ENCODE measurements around the gene IQSEC1. TPM values are rescaled to one million over a fixed set of nuclear protein-coding genes. Genes with fewer than 3 reads are reported as not detected.

Gene IQSEC1
- total RNA-seq, 2 donors from 2014 or later = 53.5 to 60.7 TPM

DNA sequence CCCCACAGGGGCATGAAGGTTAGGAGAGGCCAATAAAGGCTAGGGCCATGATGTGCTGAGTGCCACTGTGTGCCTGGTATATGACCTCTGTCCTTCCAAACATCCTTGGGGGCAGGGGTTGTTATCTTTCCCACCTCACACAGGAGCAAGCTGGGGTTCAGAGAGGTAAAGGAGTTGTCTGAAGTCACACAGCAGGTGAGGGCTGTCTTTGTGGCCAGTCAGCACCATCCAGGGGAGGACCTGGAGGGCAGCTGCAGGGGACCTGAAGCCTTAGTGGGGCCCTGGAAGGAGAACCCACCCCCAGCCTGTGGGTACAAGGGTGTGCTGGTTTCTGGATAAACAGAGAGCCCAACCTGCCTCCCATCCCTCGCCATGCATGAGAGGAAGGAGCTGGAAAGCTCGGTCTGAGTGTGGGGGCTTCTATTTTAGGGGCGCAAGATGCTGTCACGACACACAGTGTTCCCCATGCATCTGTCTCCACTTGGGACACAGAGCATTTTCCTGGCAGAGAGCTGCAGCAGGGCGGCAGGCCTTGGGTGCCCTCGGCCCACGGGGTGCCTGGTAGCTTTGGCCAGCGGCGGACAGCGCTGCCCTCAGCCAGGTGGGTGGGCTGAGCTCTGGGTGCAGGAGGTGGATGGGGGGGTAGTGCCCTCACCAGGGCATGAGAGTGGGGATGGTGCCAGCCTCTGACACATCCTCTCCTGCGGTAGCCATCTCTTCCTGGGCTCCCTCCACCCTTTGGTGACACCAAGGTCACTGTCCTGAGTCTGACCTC is 14.7 kb downstream of the IQSEC1 start:
- no peak for DNase-seq (ENCODE audit: low spot score)
- intact Hi-C loops (cut with DNase I) = no loop called here

DNA sequence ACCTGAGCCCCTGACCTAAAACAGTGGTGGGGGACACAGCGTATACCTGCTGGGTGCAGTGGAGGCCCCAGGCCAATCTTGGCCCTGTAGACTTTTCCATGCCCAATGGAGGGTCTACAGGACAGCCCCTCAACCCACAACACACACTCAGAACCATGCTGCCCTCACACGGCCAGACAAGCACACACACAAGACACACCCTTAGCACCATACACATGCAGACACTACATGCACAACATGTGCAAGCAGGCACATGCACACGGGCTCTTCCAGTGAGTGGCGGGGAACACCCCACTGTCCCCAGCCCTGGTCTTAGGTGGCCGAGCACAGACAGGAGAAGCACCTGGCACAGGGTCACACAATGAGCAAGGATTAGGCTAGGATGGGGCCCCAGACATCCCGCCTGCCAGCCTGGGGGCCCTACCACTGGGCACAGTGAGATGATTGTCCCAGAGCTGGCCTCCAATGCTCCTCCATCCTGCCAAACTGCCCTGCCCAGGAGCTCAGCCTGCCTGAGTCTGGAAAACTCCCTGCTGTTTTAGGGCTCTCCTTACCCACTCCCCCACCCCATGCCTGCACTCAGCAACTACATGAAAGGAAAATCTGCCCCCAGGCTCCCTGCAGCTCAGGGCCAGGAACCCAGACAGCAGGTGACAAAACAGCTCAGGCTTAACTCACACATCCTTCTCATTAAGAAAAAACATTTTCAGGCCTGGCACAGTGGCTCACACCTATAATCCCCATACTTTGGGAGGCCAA is 15.8 kb downstream of the IQSEC1 start:
- DNase-seq (ENCODE audit: low spot score) = no peak
- intact Hi-C loops (cut with DNase I) = no loop called here

DNA sequence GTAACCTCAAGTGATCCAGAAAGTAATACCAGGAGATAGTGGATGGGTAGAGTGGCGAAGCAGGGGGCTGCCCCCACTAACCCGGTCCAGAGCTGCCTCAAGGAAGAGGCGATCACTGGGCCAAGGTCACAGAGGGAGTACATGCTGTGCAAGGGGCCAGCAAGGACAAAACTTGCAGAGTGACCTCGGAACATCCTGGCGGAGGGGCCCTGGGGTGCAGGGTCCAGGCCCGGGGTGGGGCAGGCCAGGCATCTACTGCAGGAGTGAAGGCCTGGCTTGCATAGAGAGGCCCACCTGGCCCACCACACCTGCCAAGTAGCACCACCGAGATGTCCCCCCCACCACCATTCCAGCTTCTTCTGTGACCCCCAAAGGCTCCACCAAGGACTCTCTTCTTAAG is 17.6 kb downstream of the IQSEC1 start:
- DNase-seq (ENCODE audit: low spot score) = no peak
- intact Hi-C loops (cut with DNase I) = no loop called here

DNA sequence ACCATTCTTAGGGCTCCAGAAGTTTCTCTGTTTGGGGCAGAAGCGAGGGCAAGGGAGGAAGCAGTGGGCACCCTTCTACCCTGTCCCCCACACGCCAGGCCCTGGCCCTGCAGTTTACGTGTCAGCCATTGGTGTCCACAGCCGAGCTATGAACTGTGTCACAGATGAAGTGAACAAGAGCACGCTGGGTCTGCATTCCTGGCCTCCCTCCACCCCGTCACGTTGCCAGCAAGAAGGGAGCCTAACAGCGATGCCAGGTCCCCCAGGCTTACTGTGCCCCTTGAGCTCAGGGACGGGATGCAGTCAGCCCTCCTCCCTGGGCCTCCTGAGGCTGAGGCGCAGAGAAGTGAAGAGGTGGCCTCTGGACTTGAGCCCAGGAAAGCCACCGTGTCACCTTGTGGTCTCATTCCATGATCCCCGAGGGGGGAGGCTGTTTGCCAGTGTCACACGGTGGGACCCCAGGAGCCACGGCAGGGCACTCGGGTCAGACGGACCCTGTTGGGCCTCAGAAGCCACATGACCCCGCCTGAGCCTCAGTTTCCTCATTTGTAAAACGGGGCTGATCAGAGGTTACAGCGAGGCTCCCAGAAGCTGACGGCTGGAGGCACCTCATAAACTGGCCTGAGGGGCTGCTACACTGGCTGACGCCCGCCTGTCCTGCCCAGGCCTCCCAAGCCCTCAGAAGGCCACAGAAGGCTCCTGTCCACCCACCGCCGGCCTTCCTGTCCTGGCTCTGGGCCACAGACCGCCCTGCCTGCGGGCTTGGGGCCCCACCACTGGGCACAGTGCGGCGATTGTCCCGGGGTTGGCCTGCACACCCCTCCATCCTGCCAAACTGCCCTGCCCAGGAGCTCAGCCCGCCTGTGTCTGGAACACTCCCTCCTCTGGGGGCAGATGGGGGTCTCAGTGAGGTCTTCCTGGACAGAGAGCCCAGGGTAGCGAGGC is 18.6 kb downstream of the IQSEC1 start:
- intact Hi-C loops (cut with DNase I) = no loop called here

DNA sequence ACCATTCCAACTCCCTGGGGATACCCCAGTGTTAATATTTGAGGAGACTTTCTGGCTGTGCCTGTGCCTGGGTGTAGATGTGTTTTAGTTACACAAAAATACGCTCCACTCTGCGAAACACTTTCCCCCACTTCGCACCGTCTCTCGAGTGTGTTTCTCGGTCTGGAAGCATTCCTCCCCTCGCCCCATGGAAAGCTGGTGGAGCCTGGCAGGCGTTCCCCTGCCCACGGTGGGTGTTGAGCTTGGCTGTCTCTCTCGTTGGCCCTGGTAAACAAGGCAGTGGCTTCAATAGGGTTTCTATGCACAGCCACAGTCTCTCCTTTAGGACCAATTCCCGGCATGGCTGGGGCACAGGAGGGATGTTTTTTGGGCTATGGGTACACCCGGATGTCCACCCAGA is 19.3 kb downstream of the IQSEC1 start:
- intact Hi-C loops (cut with DNase I) = loop anchor here in 1 of 2 donors (1.0 kb wide), 1 partner anchor 46 kb away; no protein-coding TSS in a partner anchor
- no peak for DNase-seq (ENCODE audit: low spot score)

More for the DNA sequence above, 18.6 kb downstream of the IQSEC1 start:
- DNase-seq (ENCODE audit: low spot score) = no peak

DNA sequence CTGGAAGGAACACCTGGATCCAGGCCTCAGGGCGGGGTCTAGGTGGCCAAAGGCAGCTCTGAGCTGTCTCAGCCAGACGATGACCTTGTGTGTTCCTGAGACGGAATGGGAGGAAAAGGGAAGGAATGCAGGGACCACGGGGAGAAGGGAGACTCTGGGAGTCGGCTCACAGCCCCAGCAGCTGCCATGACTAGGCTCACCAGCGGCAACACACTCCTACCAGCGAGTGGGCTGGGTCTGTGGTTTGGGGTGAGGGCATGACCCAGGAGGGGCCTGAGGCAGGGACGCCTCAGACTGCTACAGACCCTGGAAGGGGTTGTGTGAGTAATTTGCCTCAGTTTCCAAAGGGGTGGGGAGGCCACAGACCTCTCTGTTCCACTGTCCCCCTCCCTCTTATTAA is 19.8 kb downstream of the IQSEC1 start:
- no peak for DNase-seq (ENCODE audit: low spot score)
- intact Hi-C loops (cut with DNase I) = loop anchor here in 1 of 2 donors (1.0 kb wide), 1 partner anchor 47 kb away; no protein-coding TSS in a partner anchor

DNA sequence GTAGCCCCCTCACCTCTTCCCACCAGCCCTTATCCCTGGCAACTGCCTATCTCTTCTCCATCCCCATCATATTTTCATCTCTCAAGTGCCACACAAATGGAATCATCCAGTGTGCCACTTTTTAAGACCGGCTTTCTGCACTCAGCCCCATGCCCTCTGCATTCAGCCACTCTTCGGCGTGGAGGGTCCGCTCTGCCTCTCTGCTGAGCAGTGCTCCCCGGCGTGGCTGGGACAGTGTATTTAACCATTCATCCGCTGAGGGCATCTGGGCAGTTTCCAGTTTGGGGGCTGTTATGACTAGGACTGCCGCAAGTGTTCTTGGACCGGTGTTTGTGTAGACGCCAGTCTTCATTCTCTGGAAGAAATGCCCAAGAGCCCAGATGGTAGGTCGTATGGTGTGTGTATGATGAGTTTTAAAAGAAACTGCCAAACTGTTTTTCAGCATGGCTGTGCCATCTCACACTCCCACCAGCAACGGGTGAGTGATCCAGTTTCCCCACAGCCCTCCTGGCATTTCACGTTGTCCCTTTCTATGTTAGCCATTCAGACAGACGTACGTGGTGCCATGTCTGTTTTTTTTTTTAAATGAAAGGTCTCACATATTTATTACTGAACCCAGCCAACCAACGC is 20.9 kb downstream of the IQSEC1 start:
- no peak for DNase-seq (ENCODE audit: low spot score)
- intact Hi-C loops (cut with DNase I) = no loop called here

DNA sequence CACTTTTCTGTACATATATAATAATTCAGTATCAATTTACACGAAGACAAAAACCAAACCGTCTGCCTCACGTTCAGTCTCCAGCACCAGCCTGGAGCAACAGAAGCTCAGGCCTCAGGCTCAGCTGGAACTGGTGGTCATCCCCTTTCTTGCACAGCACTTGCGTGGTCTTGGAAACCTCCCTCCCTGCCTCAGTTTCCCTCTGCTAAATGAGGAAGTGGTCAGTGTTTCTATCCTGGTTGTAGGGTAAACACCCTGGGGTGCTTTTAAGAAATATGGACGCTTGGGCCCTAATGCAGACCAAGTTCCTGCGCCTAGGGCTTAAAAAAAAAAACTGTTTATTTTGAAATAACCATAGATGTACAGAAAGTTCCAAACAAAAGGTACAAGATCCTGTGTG is 21.6 kb downstream of the IQSEC1 start:
- DNase-seq (ENCODE audit: low spot score) = no peak
- intact Hi-C loops (cut with DNase I) = no loop called here

DNA sequence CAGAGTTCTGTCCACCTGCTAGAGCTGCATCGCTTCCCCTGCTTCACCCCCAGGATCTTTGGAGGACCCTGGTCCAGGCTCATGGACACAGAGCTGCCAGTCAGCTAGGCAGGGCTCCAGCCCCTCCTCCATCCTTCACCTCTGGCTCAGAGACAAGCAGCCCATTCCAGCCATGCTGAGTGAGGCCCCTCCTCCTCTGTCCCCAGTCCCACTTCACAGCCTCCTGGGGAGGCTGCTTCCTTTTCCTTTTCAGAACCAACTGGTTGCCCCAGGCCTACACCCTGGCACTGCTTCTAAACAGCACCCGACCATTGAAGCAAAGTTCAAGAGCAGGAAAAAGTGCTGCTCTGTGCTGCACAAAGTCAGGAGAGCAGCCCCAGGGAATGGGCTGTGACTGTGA is 22.2 kb downstream of the IQSEC1 start:
- intact Hi-C loops (cut with DNase I) = no loop called here
- no peak for DNase-seq (ENCODE audit: low spot score)

DNA sequence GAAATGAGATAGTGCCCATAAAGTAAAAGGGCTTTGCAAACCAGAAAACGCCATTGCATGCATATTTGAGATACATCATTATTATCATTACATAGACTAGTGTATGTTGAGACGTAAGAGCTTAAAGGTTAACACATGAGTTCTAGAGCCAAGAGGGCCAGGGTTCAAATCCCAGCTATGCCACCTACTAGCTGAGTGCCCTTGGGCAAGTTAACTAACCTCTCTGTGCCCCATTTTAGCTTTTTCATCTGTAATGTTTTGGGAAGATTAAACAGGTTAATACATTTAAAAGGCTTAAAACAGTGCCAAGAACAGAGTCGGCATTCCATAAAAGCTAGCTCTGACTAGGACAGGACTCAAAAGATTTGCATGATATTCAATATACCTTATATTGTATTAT is 22.8 kb downstream of the IQSEC1 start:
- intact Hi-C loops (cut with DNase I) = no loop called here
- no peak for DNase-seq (ENCODE audit: low spot score)

DNA sequence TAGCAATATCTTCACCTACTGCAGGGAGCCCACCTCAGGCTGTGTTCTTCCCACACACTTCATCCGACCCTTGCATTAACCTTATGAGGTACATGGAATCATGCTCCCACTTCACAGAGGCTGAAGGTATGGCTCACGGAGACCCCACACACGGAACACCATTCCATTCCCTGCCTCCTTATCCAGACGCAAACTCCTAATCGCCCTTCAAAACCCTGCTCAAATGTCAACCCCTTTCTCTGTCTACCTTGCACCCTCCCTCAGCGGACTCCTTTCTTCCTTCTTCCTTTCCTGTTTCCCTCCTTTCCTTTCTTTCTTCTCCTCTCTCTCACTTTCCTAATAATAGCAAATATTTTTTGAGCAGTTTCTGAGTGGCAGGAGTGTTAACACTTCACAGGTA is 23.8 kb downstream of the IQSEC1 start:
- DNase-seq (ENCODE audit: low spot score) = no peak
- intact Hi-C loops (cut with DNase I) = no loop called here

DNA sequence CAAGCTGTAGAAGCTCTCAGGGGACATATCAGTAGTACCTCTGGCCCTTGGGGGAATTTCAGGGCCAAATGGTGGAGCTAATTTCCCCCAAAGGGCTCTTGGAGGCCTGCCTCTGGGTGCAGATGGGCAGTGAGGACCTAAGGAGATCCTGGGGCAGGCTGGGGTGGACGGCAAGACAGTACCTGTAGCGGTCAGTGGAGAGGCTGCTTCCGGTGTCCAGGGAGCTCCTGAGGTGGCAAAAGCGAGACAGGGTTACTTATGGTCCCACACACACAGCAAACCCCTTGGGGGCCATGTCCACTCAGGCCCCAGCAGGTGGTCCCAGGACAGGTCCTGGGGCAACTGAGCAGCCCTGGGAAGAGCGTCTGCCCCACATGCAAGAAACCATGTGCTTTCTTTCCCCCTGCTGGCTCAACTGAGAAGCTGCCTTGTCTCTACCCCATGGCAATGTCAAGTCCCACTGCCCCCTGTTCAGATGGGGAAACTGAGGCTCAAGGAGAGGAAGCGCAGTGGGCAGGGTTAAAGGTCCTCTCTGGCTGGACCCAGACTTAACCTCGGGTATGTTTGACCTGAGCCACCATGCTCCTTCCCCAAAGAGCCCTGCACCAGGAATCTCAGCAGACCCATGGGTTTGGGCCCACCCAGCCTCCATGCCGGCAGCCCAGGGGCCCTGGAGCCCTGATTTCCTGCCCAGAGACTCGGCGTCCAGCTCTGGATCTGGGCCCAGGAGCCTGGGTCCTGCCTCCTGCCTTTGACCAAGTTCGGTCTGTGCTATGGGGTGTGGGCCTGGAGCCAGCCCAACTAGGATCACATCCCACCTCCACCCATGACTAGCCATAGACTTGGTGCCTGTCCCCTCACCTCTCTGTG is 25.7 kb downstream of the IQSEC1 start:
- DNase-seq (ENCODE audit: low spot score) = no peak
- intact Hi-C loops (cut with DNase I) = no loop called here

DNA sequence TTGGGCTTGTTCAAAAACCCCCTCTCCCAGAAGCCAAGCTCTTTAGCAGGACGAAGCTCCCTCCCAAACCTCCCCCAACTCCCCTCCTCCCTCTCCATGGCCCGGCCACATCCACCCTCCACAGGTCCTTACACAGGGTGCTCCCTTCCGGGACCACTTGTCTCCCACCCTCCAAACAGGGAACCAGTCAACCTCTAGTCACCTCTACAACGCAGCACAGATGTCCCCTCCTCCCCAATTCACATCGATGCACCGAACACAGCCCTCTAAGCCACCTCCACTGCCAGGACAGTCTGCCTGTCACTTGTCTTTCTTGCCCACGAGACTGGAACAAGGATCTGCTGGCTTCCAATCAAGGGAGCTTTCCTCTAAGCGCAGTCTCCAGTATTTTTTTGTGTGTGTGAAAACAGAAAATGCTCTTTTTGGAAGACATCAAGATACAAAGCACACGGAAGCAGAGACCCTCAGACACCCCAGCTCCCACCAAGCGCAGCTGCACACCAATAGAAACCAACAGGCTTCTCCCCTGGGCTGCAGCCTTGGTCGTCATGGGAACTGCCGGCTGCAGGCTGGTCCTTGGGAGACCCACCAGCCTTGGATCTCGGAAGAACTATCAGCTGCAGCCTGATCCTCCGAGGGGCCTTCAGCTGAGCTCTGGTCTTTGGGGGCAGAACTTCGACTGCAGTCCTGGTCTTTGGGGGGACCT is 26.5 kb downstream of the IQSEC1 start:
- no peak for DNase-seq (ENCODE audit: low spot score)
- intact Hi-C loops (cut with DNase I) = no loop called here

DNA sequence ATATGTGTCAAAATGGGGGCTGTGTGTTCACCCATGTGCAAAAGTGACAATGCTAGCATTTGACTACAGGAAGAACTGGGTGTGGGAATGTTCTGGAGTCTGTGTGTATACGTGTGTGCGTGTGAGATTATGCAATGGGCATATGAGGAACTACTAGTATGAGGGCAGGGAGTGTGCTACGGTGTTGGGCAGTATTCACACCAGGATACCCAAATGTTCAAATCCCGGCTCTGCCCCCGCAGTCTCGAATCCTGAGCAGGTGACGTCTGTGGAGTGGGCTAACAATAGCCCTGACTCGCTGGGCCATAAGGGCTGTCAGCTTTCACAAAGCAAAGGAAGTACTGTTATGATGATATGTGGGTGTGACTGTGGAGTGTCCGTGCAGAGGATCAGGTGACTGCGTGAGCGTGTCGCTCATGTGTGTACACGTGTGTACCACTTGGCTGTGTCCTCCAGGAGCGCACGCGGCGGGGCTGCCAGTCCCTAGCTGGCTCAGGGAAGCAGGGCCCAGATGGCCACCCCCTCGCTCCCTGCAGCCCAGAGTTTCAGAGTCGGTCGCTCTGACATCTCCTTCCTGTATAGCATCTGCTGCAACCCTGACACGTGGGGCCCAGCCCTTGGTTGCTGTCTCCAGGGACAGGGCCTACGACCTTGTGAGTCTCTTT is 27.2 kb downstream of the IQSEC1 start:
- intact Hi-C loops (cut with DNase I) = no loop called here
- no peak for DNase-seq (ENCODE audit: low spot score)

DNA sequence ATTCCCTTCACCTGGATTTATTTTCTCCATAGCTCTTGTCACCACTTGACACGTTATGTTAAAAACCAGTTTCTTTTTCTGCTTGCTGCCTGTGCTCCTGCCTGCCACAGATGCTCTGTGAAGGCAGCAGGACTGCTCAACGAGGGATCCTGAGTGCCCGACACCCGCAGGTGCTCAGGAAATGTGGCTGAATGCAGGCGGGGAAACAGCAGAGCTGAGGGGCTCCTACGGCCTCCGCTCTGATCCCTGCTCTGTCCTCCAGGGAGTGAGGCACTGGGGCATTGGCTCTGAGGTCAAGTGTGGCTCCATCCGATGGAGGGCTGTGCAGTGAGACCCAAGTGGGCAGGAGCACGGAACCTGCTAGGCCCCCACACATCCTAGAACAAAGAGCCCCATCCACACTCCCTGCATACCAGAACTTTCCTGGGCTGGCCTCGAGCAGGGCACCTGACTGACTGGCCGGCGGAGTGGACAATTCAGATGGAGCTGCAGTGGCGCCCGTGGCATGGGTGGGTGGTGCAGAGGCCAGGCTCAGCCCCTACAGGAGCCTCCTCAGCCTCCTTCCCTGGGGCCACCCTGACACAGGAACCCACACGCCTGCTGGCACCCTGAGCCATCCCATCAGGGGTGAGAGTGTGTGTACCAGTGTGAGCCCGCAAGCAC is 27.9 kb downstream of the IQSEC1 start:
- DNase-seq (ENCODE audit: low spot score) = no peak

DNA sequence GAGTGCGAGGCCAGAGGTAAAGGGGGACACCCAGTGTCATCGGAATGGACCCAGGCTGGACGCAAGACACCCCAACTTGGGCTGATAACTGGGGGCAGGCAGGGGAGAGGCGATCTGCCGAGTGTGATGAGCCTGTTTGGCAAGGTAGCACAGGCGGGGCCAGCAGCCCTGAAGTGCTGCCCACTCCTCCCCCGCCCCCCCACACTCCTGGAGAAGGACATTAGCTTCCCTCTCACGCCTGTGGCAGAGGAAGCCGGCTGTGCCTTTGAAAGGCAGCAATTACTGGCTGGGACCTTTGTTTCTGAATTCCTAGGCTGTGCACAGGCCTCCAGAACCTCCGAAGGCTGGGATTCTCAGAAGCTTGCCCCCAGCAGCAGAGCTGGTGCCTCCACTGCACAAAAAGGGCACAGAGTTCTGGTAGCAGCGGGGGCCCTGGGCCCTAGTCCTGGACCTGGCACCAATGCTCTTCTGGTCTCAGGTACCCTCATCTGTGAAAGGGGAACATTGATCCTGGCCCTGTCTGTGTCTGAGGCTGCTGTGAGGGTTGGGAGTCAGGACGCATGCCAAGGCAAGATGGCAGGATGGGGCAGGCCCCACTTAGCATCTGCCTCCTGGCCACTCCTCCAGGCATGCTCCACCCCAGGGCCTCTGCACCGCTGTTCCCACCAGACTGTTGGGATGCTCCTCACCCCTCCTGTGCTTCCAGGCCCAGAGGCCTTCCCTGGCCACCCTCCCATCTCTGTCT is 28.6 kb downstream of the IQSEC1 start:
- DNase-seq (ENCODE audit: low spot score) = no peak
- intact Hi-C loops (cut with DNase I) = no loop called here

More for the DNA sequence above, 27.9 kb downstream of the IQSEC1 start:
- intact Hi-C loops (cut with DNase I) = no loop called here
